GM13977 (cell line): ENCODE data around the gene PTGDS.

Experiments used
- DNase-seq: peaks from one replicate; pipeline ENCODE4 v3.0.0; 2012; ENCODE audit warnings: low spot score
- CTCF ChIP-seq: IDR thresholded peaks from 2 replicates; pipeline ENCODE4 v1.5.1; 2012; ENCODE audit warnings: mild to moderate bottlenecking, control low read depth; ENCODE audit not compliant: insufficient read depth; ENCODE audit errors: extremely low read depth, missing control alignments
- in situ Hi-C: fragments of 300-500 bp; cut with MboI; formaldehyde crosslinking; loops from one replicate; pipeline ENCODE4 v1.12.0; 2022; ENCODE audit warnings: low sequenced_read_pairs, low pct_unique_long_range_greater_than_20kb, mixed read lengths, inconsistent platforms; ENCODE audit not compliant: unreplicated experiment

Gene PTGDS

GRCh38 chr9:136962163-136962562, 15.1 kb upstream of the PTGDS start:
- DNase-seq: no peak
- no peak for TF ChIP-seq CTCF
- in situ Hi-C loops: no loop called here

GRCh38 chr9:136962701-136963248, 14.5 kb upstream of the PTGDS start:
- TF ChIP-seq CTCF: no peak
- DNase-seq: no peak
- in situ Hi-C loops: no loop called here

- DNase-seq: no peak
- TF ChIP-seq CTCF: no peak
- in situ Hi-C loops: no loop called here
These were observed 14.0 kb upstream of the PTGDS start for GRCh38 chr9:136963341-136963740.

GRCh38 chr9:136963751-136964150, 13.6 kb upstream of the PTGDS start:
- no peak for TF ChIP-seq CTCF
- in situ Hi-C loops: no loop called here
- no peak for DNase-seq

- DNase-seq: no peak
- TF ChIP-seq CTCF: no peak
- in situ Hi-C loops: no loop called here
These were observed 13.1 kb upstream of the PTGDS start for GRCh38 chr9:136964171-136964689.

- in situ Hi-C loops: no loop called here
- no peak for TF ChIP-seq CTCF
- DNase-seq: no peak
These were observed 12.4 kb upstream of the PTGDS start for GRCh38 chr9:136964833-136965422.
